ENCODE results near the gene NFIA.

Gene NFIA

GRCh38 chr1:61190153-61190552 is 107.8 kb downstream of the NFIA start:
- no peak for DNase-seq

- DNase-seq: no peak
Observed at GRCh38 chr1:61190618-61191432, 108.5 kb downstream of the NFIA start.

GRCh38 chr1:61191433-61191720 is 109.0 kb downstream of the NFIA start:
- no peak for DNase-seq

- DNase-seq: no peak
Observed at GRCh38 chr1:61192663-61193330, 110.4 kb downstream of the NFIA start.

- no peak for DNase-seq
Observed at GRCh38 chr1:61193808-61194207, 111.4 kb downstream of the NFIA start.

GRCh38 chr1:61198554-61198953 is 116.2 kb downstream of the NFIA start:
- no peak for DNase-seq

- no peak for DNase-seq
Observed at GRCh38 chr1:61201035-61201434, 118.7 kb downstream of the NFIA start.

GRCh38 chr1:61202854-61203598 is 120.7 kb downstream of the NFIA start:
- DNase-seq: no peak

- no peak for DNase-seq
Observed at GRCh38 chr1:61204528-61204927, 122.2 kb downstream of the NFIA start.

GRCh38 chr1:61207416-61207815 is 125.1 kb downstream of the NFIA start:
- no peak for DNase-seq

- DNase-seq: no peak
Observed at GRCh38 chr1:61208172-61208571, 125.8 kb downstream of the NFIA start.

- no peak for DNase-seq
Observed at GRCh38 chr1:61208831-61209230, 126.5 kb downstream of the NFIA start.

GRCh38 chr1:61210435-61211154 is 128.2 kb downstream of the NFIA start:
- no peak for DNase-seq

- no peak for DNase-seq
Observed at GRCh38 chr1:61213245-61214011, 131.1 kb downstream of the NFIA start.

- DNase-seq: no peak
Observed at GRCh38 chr1:61215119-61215518, 132.8 kb downstream of the NFIA start.

GRCh38 chr1:61215676-61216289 is 133.4 kb downstream of the NFIA start:
- no peak for DNase-seq

GRCh38 chr1:61220536-61220935 is 138.2 kb downstream of the NFIA start:
- DNase-seq: no peak

- no peak for DNase-seq
Observed at GRCh38 chr1:61221642-61222041, 139.3 kb downstream of the NFIA start.

GRCh38 chr1:61222240-61222639 is 139.9 kb downstream of the NFIA start:
- no peak for DNase-seq

GRCh38 chr1:61223140-61223539 is 140.8 kb downstream of the NFIA start:
- DNase-seq: no peak

GRCh38 chr1:61224609-61225008 is 142.2 kb downstream of the NFIA start:
- no peak for DNase-seq

GRCh38 chr1:61225478-61225877 is 143.1 kb downstream of the NFIA start:
- DNase-seq: no peak

Measured in right forelimb (tissue), 1 donor.